LHCN-M2 (cell line): ENCODE data around the gene COQ8B. TPM values are rescaled to one million over a fixed set of nuclear protein-coding genes. Genes with fewer than 3 reads are reported as not detected.
"Not testable (repeated sequence)": the region's sequence is repeated elsewhere in the genome, so short reads cannot be mapped to it uniquely, and the experiment has no call there.

ENCODE experiments used
- DNase-seq: peaks from one replicate; pipeline ENCODE4 v3.0.0-alpha.2; 2012; ENCODE audit warnings: low read depth
- polyA plus RNA-seq: library from polyadenylated mRNA; unstranded; fragments of >200 nt; gene quantifications from one replicate; pipeline ENCODE4 v1.2.1, GENCODE V29; 2012; ENCODE audit warnings: missing spikeins
- total RNA-seq: library from RNA; depleted of rRNA; stranded (reverse); fragments of >200 nt; gene quantifications from 2 replicates; pipeline ENCODE4 v1.2.3, GENCODE V29; 2014; rRNA removed

COQ8B gene
- total RNA-seq = 37.2 and 54.7 TPM in 2 replicates
- polyA plus RNA-seq = 26.3 TPM

GRCh38 chr19:40716482-40717324 lies at the start of gene COQ8B, which contains the start of gene ITPKC:
TSS of gene COQ8B (minus strand) at chr19:40716886. CDS start at chr19:40714632, 2,254 bp downstream.
TSS of gene ITPKC (plus strand) at chr19:40717112. CDS start at chr19:40717136, 24 bp downstream.
- peak; percentile 97 for DNase-seq

DNA sequence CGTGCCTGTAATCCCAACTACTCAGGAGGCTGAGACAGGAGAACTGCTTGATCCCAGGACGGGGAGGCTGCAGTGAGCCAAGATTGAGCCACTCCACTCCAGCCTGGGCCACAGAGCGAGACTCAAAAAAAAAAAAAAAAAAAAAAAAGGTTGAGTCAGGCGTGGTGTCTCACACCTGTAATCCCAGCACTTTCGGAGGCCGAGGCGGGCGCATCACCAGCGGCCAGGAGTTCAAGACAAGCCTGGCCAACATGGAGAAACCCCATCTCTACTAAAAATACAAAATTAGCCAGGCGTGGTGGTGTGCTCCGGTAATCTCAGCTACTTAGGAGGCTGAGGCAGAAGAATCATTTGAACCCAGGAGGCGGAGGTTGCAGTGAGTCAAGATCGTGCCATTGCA lies 49.7 kb upstream of the COQ8B start:
- not testable (repeated sequence) for DNase-seq

- no peak for DNase-seq
Measured at GRCh38 chr19:40763963-40764362, 47.3 kb upstream of the COQ8B start.

- DNase-seq = no peak
Measured at GRCh38 chr19:40763526-40763925, 46.8 kb upstream of the COQ8B start.

DNA sequence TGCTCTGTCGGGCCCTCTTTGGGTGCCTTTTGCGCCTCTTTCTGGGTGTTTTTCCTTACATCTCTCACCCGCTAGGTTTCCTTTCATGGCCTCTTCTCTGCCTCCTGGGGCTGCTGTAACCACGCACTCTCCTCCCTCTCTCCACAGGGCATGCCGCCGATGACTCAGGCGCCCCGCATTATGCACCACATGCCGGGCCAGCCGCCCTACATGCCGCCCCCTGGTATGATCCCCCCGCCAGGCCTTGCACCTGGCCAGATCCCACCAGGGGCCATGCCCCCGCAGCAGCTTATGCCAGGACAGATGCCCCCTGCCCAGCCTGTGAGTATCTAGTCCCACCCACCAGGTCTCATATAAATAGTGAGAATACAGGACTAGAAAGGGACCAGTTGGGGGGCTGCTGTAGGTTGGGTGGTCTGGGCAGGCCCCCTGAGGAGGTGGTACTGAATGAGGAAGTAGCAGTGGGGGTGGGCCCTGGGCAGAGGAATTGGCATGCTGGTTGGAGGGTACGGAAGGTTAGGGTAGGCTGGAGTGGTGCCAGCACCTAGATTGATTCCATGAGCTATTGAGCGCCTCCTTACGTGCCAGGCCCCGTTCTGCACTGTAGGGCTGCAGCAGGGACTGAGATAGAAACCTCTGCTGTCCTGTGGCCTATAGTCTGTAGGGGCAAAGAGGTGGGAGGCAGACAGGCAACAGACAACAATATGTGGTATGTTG lies 46.2 kb upstream of the COQ8B start:
- no peak for DNase-seq

- DNase-seq = no peak
Measured at GRCh38 chr19:40759352-40759751, 42.7 kb upstream of the COQ8B start.

DNA sequence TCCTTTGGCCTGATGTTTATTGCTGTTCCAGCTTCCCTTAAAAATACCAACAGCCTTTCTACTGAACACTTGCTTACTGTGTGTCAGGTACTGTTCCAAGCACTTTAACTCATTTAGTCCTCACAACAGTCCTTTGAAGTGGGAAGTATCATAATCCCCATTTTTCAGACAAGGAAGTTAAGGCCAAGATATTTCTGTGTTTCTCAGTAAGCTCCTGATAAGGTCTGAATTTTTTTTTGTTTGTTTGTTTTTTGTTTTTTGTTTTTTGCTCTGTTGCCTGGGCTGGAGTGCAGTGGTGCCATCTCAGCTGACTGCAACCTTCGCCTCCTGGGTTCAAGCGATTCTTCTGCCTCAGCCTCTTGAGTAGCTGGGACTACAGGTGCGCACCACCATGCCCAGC lies 41.8 kb upstream of the COQ8B start:
- DNase-seq = no peak

- no peak for DNase-seq
Measured at GRCh38 chr19:40756502-40757110, 39.9 kb upstream of the COQ8B start.

DNA sequence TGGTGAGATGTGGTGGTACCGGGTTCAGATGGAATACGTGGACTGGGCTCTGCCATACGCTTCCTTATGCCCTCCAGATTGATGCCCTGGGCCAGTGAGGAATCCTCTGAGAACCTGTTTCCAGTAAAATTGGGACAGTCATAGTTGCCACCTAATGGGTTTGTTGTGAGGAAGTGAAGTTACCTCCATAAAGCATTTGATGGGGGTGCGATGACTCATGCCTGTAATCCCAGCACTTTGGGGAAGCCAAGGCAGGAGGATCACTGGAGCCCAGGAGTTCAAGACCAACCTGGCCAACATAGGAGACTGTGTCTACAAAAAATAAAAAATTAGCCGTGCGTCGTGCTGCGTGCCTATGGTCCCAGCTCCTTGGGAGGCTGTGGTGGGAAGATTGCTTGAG lies 39.1 kb upstream of the COQ8B start:
- no peak for DNase-seq

- DNase-seq = no peak
Measured at GRCh38 chr19:40755248-40755624, 38.5 kb upstream of the COQ8B start.

- DNase-seq = no peak
Measured at GRCh38 chr19:40754611-40755247, 38.0 kb upstream of the COQ8B start.

GRCh38 chr19:40752257-40752781 lies 35.6 kb upstream of the COQ8B start:
- no peak for DNase-seq

DNA sequence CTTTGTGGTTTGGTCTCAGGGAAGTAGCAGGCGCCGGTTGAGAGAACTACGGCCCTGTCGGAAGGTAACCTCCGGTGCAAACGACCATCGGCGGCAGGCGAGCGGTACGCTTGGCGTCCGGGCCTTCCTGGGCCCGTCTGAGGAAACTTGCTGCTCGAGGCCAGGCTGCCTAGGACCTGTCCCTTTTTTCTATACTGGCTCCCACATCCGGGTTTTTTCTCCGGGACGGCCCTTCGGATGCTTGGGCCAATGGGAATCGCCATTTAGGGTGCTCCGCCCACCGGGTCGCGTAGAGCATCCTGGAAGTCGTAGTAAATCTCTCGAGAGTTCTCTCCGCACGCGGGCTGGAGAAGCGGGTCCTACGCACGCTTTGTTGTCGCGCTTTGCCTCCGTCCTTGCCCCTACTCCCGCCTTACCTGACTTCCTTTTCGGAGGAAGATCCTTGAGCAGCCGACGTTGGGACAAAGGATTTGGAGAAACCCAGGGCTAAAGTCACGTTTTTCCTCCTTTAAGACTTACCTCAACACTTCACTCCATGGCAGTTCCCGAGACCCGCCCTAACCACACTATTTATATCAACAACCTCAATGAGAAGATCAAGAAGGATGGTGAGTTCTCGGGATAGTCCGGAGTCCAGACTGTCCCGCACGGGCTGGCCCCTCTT lies 34.3 kb upstream of the COQ8B start, which contains the start of gene SNRPA:
TSS of gene SNRPA (plus strand) at position 330 of the 664 bp plus-strand sequence. CDS start at position 536, 206 bp downstream.
- DNase-seq = peak; percentile 98

GRCh38 chr19:40750058-40750873 lies 33.6 kb upstream of the COQ8B start, which contains the start of gene ACTMAP:
TSS of gene ACTMAP (minus strand) at chr19:40750477. CDS start at chr19:40749803, 674 bp downstream.
- peak; percentile 100 for DNase-seq

DNA sequence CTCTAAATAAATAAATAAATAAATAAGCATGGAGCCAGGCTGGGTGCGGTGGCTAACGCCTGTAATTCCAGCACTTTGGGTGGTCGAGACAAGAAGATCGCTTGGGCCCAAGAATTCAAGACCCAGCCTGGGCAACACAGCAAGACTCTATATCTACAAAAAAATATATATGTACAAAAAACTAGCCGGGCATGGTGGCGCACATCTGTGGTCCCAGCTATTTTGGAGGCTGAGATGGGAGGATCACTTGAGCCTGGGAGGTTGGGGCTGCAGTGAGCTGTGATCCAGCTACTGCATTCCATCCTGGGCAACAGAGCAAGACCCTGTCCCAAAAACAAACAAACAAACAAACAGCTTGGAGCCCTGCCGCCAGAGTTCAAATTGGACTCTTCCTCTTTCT lies 30.9 kb upstream of the COQ8B start:
- no peak for DNase-seq

DNA sequence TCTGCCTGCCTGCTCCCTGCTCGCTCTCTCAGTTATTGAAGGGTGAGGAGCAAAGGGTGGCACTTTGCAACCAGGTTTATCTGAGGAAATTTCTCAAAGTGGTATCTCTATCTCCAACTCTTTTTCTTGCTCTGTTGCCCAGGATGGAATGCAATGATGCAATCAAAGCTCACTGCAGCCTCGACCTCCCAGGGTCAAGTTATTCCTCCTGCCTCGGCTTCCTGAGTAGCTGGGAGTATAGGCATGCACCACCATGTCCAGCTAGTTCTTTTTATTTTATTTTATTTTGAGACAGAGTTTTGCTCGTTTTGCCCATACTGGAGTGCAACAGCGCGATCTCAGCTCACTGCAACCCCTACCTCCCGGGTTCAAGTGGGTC lies 28.7 kb upstream of the COQ8B start:
- DNase-seq = no peak

GRCh38 chr19:40744554-40745401 lies 28.1 kb upstream of the COQ8B start:
- no peak for DNase-seq

DNA sequence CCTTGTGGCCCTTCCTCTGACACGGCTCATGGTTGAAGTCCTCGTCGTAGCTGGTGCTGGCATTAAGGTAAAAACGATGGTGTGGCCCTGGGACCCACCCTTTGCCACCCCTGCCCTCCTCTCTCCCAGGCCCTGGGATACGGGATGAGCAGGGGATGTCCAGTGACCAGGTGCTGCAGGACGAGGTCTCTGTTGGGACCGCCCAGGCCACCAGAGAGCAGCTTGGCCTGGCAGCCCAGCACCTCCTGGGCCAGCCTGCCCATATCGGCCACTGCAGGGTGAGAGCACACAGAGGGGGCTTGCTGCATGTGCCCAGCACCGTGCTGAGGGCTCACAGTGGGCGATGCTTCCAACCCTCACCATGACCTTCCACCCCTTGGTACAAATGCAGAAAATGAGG lies 27.2 kb upstream of the COQ8B start:
- DNase-seq = no peak

DNA sequence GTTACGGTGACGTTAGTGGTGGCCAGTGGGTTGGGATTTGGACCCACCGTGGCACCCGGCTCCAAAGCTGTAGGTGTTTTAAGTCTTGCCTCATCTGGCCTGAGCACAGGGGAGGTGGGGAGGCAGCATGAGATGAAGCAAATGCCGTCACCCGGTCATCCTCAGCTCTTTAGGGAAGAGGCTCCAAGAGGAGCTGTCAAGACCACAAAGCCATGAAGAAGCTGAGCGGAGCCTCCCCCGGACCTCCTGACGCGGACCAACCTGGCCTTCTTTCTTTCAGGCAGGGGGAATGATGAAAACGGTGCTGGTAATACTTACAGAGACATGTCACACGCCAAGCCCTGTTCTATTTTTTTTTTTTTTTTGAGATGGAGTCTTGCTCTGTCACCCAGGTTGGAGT lies 26.2 kb upstream of the COQ8B start:
- DNase-seq = no peak
